HepG2 (cell line): Measurements from ENCODE around the gene ZFAND3. TPM values are rescaled to one million over a fixed set of nuclear protein-coding genes. Genes with fewer than 3 reads are reported as not detected.

Experiments used
- GTF3A ChIP-seq: sonication (generic); formaldehyde crosslinking; conservative IDR thresholded peaks from 2 replicates; pipeline ENCODE4 v1.4.0; 2020; ENCODE audit warnings: mild to moderate bottlenecking, missing genetic modification reagents
- SMARCC2 ChIP-seq: fragments of 450-650 bp; IDR thresholded peaks from 2 replicates; pipeline ENCODE4 v1.6.1; 2017; ENCODE audit warnings: antibody characterized with exemption, mild to moderate bottlenecking
- ZBTB8A ChIP-seq: sonication (generic); formaldehyde crosslinking; IDR thresholded peaks from 2 replicates; pipeline ENCODE4 v1.4.0; 2020; ENCODE audit warnings: mild to moderate bottlenecking, low read depth, missing genetic modification reagents, borderline replicate concordance
- ZNF274 ChIP-seq: sonication (generic); formaldehyde crosslinking; IDR thresholded peaks from 2 replicates; pipeline ENCODE4 v1.5.1; 2020; ENCODE audit warnings: mild to moderate bottlenecking, missing genetic modification reagents
- polyA plus RNA-seq, 8 experiments: library from polyadenylated mRNA; depleted of rRNA in 3 of 8; stranded (reverse) in 7 of 8; unstranded in 1 of 8; fragments of >200 nt; fragmentation: Illumina TruSeq in 4 of 8; extraction: Trizol in 4 of 8; gene quantifications; 2 replicates each; pipeline versions ENCODE4 v1.2.1 to v1.2.3, GENCODE V29; 2011 to 2016; ENCODE audit warnings: low read depth in 4 of 8, missing spikeins in 1 of 8, mixed read lengths in 1 of 8; ENCODE audit not compliant: insufficient read depth in 1 of 8
- total RNA-seq, 5 experiments: library from RNA; depleted of rRNA; stranded (reverse); fragments of >200 nt; fragmentation: Illumina TruSeq; extraction: Trizol; gene quantifications; 2 replicates each; pipeline ENCODE4 v1.2.3, GENCODE V29; 2016; ENCODE audit warnings: low read depth in 1 of 5
- TF ChIP-seq, protein P1 (sequence below): sonication (generic); formaldehyde crosslinking; IDR thresholded peaks from 2 replicates; pipeline ENCODE4 v1.4.0; 2020; ENCODE audit warnings: missing genetic modification reagents
- TF ChIP-seq, protein P2 (sequence below), 2 experiments: sonication (generic) in 1 of 2; formaldehyde crosslinking in 1 of 2; IDR thresholded peaks; 2 replicates each; pipeline versions ENCODE4 v1.6.1 to v1.9.0; 2014 to 2022; ENCODE audit warnings: antibody characterized with exemption in 1 of 2, borderline replicate concordance in 1 of 2, inconsistent platforms in 1 of 2, low read depth in 1 of 2, missing genetic modification reagents in 1 of 2
- TF ChIP-seq, protein P3 (sequence below): sonication (generic); formaldehyde crosslinking; IDR thresholded peaks from 2 replicates; pipeline ENCODE4 v1.9.0; 2021; ENCODE audit warnings: missing genetic modification reagents, mild to moderate bottlenecking, borderline replicate concordance

ZFAND3 gene
- total and polyA plus RNA-seq, 2 of the 13 experiments (the other 11 are each of a cell fraction or from before 2014, with no cell fraction given): 16.4 to 17.1 TPM

DNA sequence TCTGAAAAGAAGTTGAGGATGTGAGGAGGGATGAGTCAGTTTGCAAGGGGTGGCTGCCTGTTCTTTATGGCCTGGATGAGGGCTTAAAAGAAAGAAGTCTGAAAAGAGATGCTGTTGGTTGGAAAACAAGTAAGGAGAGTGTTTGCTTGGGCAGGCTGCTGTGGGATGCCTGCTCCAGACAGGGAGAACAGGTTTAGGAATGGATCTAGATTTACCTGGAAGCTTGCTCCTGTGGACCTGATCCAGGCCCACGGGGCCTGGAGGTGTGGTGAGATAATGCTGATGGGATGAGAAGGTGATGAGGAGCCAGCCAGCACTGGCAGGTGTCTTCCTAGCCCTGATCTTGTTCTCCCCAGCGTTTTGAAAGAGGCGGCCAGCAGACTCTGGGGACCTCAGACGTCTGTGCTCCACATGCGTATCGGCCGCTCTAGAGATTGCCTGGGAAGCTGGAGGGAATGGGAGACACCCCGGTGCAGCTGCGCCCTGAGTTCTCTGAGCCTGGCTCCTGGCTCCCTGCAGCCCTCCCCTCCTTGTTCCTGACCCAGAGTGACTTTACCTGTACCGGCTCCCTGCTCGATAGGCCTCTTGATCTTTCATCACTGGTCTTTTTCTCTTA, 331.3 kb downstream of the ZFAND3 start (continued):
- TF ChIP-seq, protein P1, sequence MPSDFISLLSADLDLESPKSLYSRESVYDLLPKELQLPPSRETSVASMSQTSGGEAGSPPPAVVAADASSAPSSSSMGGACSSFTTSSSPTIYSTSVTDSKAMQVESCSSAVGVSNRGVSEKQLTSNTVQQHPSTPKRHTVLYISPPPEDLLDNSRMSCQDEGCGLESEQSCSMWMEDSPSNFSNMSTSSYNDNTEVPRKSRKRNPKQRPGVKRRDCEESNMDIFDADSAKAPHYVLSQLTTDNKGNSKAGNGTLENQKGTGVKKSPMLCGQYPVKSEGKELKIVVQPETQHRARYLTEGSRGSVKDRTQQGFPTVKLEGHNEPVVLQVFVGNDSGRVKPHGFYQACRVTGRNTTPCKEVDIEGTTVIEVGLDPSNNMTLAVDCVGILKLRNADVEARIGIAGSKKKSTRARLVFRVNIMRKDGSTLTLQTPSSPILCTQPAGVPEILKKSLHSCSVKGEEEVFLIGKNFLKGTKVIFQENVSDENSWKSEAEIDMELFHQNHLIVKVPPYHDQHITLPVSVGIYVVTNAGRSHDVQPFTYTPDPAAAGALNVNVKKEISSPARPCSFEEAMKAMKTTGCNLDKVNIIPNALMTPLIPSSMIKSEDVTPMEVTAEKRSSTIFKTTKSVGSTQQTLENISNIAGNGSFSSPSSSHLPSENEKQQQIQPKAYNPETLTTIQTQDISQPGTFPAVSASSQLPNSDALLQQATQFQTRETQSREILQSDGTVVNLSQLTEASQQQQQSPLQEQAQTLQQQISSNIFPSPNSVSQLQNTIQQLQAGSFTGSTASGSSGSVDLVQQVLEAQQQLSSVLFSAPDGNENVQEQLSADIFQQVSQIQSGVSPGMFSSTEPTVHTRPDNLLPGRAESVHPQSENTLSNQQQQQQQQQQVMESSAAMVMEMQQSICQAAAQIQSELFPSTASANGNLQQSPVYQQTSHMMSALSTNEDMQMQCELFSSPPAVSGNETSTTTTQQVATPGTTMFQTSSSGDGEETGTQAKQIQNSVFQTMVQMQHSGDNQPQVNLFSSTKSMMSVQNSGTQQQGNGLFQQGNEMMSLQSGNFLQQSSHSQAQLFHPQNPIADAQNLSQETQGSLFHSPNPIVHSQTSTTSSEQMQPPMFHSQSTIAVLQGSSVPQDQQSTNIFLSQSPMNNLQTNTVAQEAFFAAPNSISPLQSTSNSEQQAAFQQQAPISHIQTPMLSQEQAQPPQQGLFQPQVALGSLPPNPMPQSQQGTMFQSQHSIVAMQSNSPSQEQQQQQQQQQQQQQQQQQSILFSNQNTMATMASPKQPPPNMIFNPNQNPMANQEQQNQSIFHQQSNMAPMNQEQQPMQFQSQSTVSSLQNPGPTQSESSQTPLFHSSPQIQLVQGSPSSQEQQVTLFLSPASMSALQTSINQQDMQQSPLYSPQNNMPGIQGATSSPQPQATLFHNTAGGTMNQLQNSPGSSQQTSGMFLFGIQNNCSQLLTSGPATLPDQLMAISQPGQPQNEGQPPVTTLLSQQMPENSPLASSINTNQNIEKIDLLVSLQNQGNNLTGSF: no peak
- TF ChIP-seq, protein P2, sequence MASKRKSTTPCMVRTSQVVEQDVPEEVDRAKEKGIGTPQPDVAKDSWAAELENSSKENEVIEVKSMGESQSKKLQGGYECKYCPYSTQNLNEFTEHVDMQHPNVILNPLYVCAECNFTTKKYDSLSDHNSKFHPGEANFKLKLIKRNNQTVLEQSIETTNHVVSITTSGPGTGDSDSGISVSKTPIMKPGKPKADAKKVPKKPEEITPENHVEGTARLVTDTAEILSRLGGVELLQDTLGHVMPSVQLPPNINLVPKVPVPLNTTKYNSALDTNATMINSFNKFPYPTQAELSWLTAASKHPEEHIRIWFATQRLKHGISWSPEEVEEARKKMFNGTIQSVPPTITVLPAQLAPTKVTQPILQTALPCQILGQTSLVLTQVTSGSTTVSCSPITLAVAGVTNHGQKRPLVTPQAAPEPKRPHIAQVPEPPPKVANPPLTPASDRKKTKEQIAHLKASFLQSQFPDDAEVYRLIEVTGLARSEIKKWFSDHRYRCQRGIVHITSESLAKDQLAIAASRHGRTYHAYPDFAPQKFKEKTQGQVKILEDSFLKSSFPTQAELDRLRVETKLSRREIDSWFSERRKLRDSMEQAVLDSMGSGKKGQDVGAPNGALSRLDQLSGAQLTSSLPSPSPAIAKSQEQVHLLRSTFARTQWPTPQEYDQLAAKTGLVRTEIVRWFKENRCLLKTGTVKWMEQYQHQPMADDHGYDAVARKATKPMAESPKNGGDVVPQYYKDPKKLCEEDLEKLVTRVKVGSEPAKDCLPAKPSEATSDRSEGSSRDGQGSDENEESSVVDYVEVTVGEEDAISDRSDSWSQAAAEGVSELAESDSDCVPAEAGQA (IDR thresholded peaks at IDR 0.05; ENCODE audit: low read depth): no peak
- TF ChIP-seq, protein P2 (CRISPR knock-in tag; IDR thresholded peaks at IDR 0.05; ENCODE audit: borderline replicate concordance): no peak
- TF ChIP-seq SMARCC2: no peak
- TF ChIP-seq GTF3A (CRISPR knock-in tag): no peak
- no peak for TF ChIP-seq ZBTB8A (CRISPR knock-in tag)
- TF ChIP-seq ZNF274: no peak
- TF ChIP-seq, protein P3, sequence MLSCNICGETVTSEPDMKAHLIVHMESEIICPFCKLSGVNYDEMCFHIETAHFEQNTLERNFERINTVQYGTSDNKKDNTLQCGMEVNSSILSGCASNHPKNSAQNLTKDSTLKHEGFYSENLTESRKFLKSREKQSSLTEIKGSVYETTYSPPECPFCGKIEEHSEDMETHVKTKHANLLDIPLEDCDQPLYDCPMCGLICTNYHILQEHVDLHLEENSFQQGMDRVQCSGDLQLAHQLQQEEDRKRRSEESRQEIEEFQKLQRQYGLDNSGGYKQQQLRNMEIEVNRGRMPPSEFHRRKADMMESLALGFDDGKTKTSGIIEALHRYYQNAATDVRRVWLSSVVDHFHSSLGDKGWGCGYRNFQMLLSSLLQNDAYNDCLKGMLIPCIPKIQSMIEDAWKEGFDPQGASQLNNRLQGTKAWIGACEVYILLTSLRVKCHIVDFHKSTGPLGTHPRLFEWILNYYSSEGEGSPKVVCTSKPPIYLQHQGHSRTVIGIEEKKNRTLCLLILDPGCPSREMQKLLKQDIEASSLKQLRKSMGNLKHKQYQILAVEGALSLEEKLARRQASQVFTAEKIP: no peak
